Measurements from ENCODE around the gene RUBCNL. TPM values are rescaled to one million over a fixed set of nuclear protein-coding genes. Genes with fewer than 3 reads are reported as not detected.

RUBCNL gene
- total and polyA plus RNA-seq, 2 of the 8 experiments (the other 6 are each of a cell fraction or from before 2014, with no cell fraction given): 2.6 to 4.9 TPM

DNA sequence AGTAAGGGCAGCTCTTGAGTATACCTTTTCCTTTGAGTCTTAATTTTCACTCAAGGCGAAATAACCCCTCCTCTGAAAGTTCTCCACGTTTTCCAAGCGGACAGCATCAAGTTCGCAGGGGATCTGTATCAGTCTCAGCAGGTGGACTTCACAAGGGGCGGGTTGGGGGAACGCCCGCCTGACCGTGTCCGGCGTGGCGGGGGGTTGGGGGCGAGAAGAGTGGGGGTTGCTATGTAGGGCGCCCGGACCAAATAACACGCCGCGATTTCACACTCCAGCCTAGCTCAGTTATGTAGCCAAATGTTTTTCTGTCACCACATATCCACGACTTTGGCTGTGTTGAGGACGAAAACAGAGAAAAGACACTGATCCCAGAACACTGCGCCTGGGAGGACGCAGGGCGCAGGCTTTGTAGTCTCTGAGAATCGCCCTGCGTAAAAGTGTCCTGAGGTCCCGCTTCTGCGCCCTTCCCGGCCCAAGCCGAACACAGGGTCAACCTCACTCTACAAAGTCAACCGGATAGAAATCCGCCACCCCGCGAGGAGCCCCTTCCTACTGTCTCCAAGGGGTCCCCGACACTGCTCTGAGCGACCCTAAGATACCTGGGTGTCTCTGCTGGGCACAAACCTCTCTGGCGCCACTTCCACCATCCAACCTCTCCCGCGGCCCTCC is 524 bp downstream of the RUBCNL start (continued):
- TF ChIP-seq HDAC2 (IDR thresholded peaks at IDR 0.05; ENCODE audit: borderline replicate concordance in 1 of 2, low read depth in 2 of 2, low read length in 2 of 2): no peak

Data from H1 (cell line).